Body of pancreas (tissue), 4 donors: ENCODE measurements around the gene ABCC4. TPM values are rescaled to one million over a fixed set of nuclear protein-coding genes. Genes with fewer than 3 reads are reported as not detected.

Experiments used
- ATAC-seq: fragments of 150-250 bp; one replicate; pipeline ENCODE4 v1.9.1; 2016
- DNase-seq, 4 donors: peaks; one replicate each; pipeline ENCODE4 v3.0.0-alpha.2; 2019
- H3K27ac ChIP-seq, 4 donors: fragments of 200-600 bp; sonication (generic); 1 replicate in 3 of 4; 2 replicates in 1 of 4; pipeline versions ENCODE4 v1.5.1 to v1.6.1; 2016 to 2019; ENCODE audit warnings: mild to moderate bottlenecking in 1 of 4, mixed read lengths in 1 of 4, moderate library complexity in 1 of 4
- H3K27me3 ChIP-seq, 2 donors: fragments of 200-600 bp; sonication (generic); one replicate each; pipeline ENCODE4 v1.6.0; 2016; ENCODE audit warnings: mild to moderate bottlenecking in 1 of 2
- H3K36me3 ChIP-seq, 2 donors: fragments of 200-600 bp; sonication (generic); replicated peaks in 1 of 2; 2 replicates each; pipeline ENCODE4 v1.5.1; 2016; ENCODE audit warnings: low read depth in 2 of 2; ENCODE audit not compliant: insufficient read depth in 1 of 2
- H3K4me1 ChIP-seq: fragments of 200-600 bp; sonication (generic); one replicate; pipeline ENCODE4 v1.6.0; 2016
- H3K4me3 ChIP-seq, 2 donors: fragments of 200-600 bp; sonication (generic); 1 replicate in 1 of 2; 2 replicates in 1 of 2; pipeline ENCODE4 v1.5.1; 2016 to 2019
- H3K9me3 ChIP-seq, 3 donors: fragments of 200-600 bp; sonication (generic); 1 replicate in 2 of 3; 2 replicates in 1 of 3; pipeline ENCODE4 v1.5.1; 2016
- POLR2A ChIP-seq, 3 donors: fragments of 450-650 bp; IDR thresholded peaks; one replicate each; pipeline ENCODE4 v1.6.1; 2016; ENCODE audit warnings: antibody characterized with exemption in 3 of 3, mild to moderate bottlenecking in 2 of 3
- WGBS, 2 donors: methylation state at CpG; one replicate each; pipeline ENCODE4 v1.1.5; 2017; 5-methylcytosine and 5-hydroxymethylcytosine counted together
- intact Hi-C: fragments of 100-400 bp; cut with DNase I; formaldehyde crosslinking; loops from one replicate; pipeline ENCODE4 v1.15.1; 2023
- total RNA-seq, 2 donors: library from RNA; depleted of rRNA; stranded (reverse); fragments of >200 nt; gene quantifications; one replicate each; pipeline ENCODE4 v1.1.0, GENCODE V29; 2016
- TF ChIP-seq, protein P1 (sequence below), 7 experiments: fragments of 450-650 bp in 4 of 7; fragments of 200-600 bp in 3 of 7; sonication (generic) in 3 of 7; IDR thresholded peaks; one replicate each; pipeline ENCODE4 v1.5.1; 2016 to 2019; ENCODE audit warnings: antibody characterized with exemption in 7 of 7

The ABCC4 gene
- total RNA-seq, 2 donors from 2014 or later = 5.4 to 6.6 TPM

DNA sequence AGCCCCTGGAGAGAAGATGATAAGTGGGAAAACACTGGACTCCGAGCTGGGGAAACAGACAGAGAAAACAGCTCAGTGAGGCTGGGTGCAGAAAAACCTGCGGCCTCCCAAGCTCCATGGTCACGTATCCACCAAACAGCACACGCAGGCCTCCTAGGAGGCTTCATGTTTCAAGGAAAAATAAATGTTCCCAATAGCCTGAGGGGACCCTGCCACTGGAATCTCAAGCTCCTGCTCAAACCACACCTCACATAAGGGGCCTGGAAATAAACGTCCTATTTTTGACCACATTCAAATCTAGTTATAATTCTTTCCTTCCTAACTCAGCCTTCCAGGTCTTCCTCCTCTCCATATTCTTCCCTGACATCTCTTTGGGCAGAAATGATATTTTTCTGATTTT, 225.7 kb downstream of the ABCC4 start:
- 80 to 84% methylated on average over 4 to 5 of the region's 5 CpGs for WGBS, 2 donors
- intact Hi-C loops = no loop called here
- Histone ChIP-seq H3K9me3 (no peaks in the 10 kb centered on the region), H3K27me3 (no peaks in the 10 kb centered on the region), H3K27ac (no peak overlapping the region), H3K4me1 (no peaks in the 10 kb centered on the region), H3K36me3 (peaks cover 0 to 6% of the 10 kb centered on the region in 2 donors), H3K4me3 (no peak overlapping the region)
- no peak for ATAC-seq
- DNase-seq = no peak
- TF ChIP-seq, protein P1, sequence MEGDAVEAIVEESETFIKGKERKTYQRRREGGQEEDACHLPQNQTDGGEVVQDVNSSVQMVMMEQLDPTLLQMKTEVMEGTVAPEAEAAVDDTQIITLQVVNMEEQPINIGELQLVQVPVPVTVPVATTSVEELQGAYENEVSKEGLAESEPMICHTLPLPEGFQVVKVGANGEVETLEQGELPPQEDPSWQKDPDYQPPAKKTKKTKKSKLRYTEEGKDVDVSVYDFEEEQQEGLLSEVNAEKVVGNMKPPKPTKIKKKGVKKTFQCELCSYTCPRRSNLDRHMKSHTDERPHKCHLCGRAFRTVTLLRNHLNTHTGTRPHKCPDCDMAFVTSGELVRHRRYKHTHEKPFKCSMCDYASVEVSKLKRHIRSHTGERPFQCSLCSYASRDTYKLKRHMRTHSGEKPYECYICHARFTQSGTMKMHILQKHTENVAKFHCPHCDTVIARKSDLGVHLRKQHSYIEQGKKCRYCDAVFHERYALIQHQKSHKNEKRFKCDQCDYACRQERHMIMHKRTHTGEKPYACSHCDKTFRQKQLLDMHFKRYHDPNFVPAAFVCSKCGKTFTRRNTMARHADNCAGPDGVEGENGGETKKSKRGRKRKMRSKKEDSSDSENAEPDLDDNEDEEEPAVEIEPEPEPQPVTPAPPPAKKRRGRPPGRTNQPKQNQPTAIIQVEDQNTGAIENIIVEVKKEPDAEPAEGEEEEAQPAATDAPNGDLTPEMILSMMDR (IDR thresholded peaks at IDR 0.05) = no peak
- no peak for TF ChIP-seq POLR2A (IDR thresholded peaks at IDR 0.05)

DNA sequence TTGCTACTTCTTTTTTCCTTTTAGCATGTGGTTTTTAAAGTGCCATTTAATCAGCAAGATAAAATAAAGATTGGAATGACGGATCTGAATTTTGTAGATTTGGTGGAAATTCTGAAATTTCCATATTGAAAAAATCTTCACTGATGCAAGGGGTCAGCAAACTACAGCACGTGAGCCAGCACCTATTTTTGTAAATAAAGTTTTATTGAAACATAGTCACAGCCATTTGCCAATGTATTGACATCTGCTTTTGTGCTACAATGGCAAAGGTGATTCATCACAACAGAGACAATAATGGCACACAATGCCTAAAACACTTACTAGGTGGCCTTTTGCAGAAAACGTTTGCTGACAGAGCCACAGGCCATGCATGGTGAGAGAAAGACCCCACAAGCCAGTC, 226.4 kb downstream of the ABCC4 start:
- no peak overlapping the region for H3K27ac ChIP-seq
- WGBS, 2 donors = 76 to 84% methylated on average over 3 of the region's 3 CpGs
- DNase-seq (no peak), ATAC-seq (no peak)
- no peaks in the 10 kb centered on the region for H3K9me3 ChIP-seq
- no peak overlapping the region for H3K4me3 ChIP-seq
- no peaks in the 10 kb centered on the region for H3K4me1 ChIP-seq
- H3K27me3 ChIP-seq = no peaks in the 10 kb centered on the region
- intact Hi-C loops = no loop called here
- no peak for TF ChIP-seq POLR2A (IDR thresholded peaks at IDR 0.05)
- TF ChIP-seq, protein P1 (IDR thresholded peaks at IDR 0.05) = no peak
- peaks cover 0 to 6% of the 10 kb centered on the region in 2 donors for H3K36me3 ChIP-seq

DNA sequence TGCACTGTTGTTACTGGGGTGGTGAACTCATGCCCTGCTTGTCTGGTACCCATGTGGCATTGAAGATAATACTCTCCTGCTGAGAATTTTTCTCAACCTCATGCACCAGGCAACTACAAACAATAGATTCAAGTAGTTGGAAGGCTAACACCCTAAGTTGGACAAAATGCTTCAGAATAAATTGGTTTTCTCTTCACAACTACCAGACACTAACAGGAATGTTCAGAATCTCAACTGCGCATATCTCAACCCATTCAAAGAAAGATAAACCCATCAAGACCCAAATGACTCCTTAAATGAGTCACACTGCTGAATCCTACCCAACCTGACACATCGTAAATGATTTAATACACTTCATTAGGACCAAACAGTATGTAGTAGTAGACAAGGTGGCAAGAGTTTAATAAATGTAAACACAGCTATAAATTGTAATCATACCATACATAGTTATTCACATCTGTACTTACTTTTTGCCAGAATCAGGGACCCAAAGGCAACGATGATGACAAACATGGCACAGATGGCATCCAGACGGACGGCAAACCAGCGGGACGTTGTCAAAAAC, 227.4 kb downstream of the ABCC4 start:
- TF ChIP-seq, protein P1 (IDR thresholded peaks at IDR 0.05) = no peak
- TF ChIP-seq POLR2A (IDR thresholded peaks at IDR 0.05) = no peak
- Histone ChIP-seq H3K9me3 (no peaks in the 10 kb centered on the region), H3K27me3 (no peaks in the 10 kb centered on the region), H3K4me1 (no peaks in the 10 kb centered on the region), H3K4me3 (no peak overlapping the region), H3K36me3 (peaks cover 0 to 6% of the 10 kb centered on the region in 2 donors), H3K27ac (no peak overlapping the region)
- DNase-seq (no peak), ATAC-seq (no peak)
- WGBS, 2 donors = 95 to 96% methylated on average over 7 of the region's 7 CpGs
- intact Hi-C loops = no loop called here

DNA sequence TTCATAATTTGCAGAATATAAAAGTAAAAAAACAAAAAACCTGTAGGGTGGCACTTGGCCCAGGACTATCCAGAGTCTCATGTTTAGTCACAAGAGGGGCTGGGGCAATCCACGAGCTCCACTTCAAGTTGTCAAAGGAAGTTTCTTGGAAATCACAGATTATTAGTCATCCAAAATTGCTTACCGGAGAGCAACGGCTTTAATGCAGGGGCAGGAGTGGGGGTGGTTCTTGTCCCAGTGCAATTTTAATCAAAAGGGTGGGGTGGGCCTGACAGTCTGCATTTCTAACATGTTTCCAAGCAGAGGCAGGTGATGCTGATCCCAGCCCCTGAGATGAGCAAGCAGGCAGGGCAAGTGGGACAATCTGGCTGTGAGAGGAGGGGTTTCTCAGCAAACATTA, 233.9 kb downstream of the ABCC4 start:
- WGBS, 2 donors = 91 to 94% methylated on average over 3 of the region's 3 CpGs
- intact Hi-C loops = no loop called here
- ATAC-seq (no peak), DNase-seq (no peak)
- H3K36me3 ChIP-seq = peaks cover 0 to 6% of the 10 kb centered on the region in 2 donors
- H3K4me1 ChIP-seq = no peaks in the 10 kb centered on the region
- H3K27ac ChIP-seq = no peak overlapping the region
- TF ChIP-seq, protein P1 (IDR thresholded peaks at IDR 0.05) = no peak
- TF ChIP-seq POLR2A (IDR thresholded peaks at IDR 0.05) = no peak
- no peaks in the 10 kb centered on the region for H3K27me3 ChIP-seq
- H3K9me3 ChIP-seq = no peaks in the 10 kb centered on the region
- H3K4me3 ChIP-seq = no peak overlapping the region

DNA sequence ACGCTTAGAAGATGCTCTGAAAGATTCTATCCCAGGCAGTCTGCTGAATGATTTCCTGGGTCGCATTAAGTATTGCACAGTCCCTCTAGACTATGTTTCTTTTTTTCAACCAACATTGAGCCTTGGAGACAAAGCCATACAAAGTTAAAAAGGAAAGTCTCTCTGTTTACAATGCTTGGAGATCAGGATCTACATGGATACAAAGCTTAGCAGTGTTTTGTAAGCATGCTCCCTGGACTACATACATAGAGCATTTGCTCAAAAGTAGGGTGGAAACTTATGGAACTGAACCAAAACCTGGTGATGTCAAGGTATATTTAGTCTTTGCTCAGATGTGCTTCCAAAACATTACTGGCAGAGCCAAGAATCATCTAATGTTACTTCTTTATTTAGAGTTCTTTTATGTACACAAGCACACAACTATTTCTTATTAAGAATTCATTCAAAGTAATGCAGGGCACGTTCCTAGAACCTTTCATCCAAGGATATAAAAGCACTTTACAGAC, 241.2 kb downstream of the ABCC4 start:
- no peaks in the 10 kb centered on the region for H3K36me3 ChIP-seq

More for the DNA sequence above, 241.2 kb downstream of the ABCC4 start:
- TF ChIP-seq, protein P1 (IDR thresholded peaks at IDR 0.05) = no peak
- no peak for TF ChIP-seq POLR2A (IDR thresholded peaks at IDR 0.05)
- DNase-seq = no peak
- Histone ChIP-seq H3K9me3 (no peaks in the 10 kb centered on the region), H3K27ac (no peak overlapping the region), H3K4me3 (no peak overlapping the region), H3K27me3 (no peaks in the 10 kb centered on the region), H3K4me1 (no peaks in the 10 kb centered on the region)
- WGBS, 2 donors = 74 to 85% methylated on average over 3 of the region's 3 CpGs
- intact Hi-C loops = no loop called here
- no peak for ATAC-seq
